GM12891 (cell line): Measurements from ENCODE around the gene RBBP9.

Experiments used
- PAX5 ChIP-seq: IDR thresholded peaks from 2 replicates; pipeline ENCODE4 v1.6.1; 2011; ENCODE audit warnings: low read length, moderate library complexity, mild to moderate bottlenecking; ENCODE audit not compliant: insufficient read depth, severe bottlenecking
- POLR2A ChIP-seq: IDR thresholded peaks from 2 replicates; pipeline ENCODE4 v1.6.1; 2011; ENCODE audit warnings: low read depth, low read length, control low read depth
- POLR2AphosphoS5 ChIP-seq: IDR thresholded peaks from 2 replicates; pipeline ENCODE4 v1.6.1; 2011; ENCODE audit warnings: low read depth, low read length, control low read depth
- POU2F2 ChIP-seq: IDR thresholded peaks from 2 replicates; pipeline ENCODE4 v1.6.1; 2011; ENCODE audit warnings: low read depth, mild to moderate bottlenecking, control low read depth, low read length, moderate library complexity
- SPI1 ChIP-seq: IDR thresholded peaks from 2 replicates; pipeline ENCODE4 v1.6.1; 2011; ENCODE audit warnings: low read depth, low read length, control low read depth
- TAF1 ChIP-seq: IDR thresholded peaks from 2 replicates; pipeline ENCODE4 v1.6.1; 2011; ENCODE audit warnings: low read depth, low read length, control low read depth

DNA sequence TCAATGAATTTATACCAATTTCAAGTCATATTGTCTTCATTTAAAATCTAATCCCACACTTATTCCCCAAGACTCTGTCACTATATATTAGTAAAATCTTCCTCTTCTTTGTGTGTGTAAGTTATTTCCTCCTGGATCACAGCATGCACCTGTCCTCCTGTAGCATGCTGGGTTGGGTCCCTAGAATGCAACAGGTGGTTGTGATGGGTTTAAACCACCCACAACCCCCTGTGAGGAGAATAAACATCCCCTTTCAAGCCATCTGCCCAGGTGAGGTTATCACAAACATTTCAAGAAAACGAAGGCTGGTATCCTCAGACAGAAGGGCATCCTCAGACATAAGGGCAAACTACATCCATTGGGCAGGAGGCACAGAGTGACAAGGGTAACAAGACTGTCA is 56.6 kb downstream of the RBBP9 start:
- no peak for TF ChIP-seq POLR2AphosphoS5
- no peak for TF ChIP-seq POLR2A
- no peak for TF ChIP-seq TAF1
- no peak for TF ChIP-seq SPI1
- TF ChIP-seq PAX5: no peak
- TF ChIP-seq POU2F2: no peak
